ENCODE measurements around the gene COL27A1.

COL27A1 gene

GRCh38 chr9:114168281-114169028, 13.1 kb downstream of the COL27A1 start:
- no peak for DNase-seq (ENCODE audit: low read depth)

- no peak for DNase-seq (ENCODE audit: low read depth)
These were observed 14.0 kb downstream of the COL27A1 start for GRCh38 chr9:114169029-114169951.

- DNase-seq (ENCODE audit: low read depth) = no peak
These were observed 14.8 kb downstream of the COL27A1 start for GRCh38 chr9:114169952-114170770.

GRCh38 chr9:114170771-114171461, 15.6 kb downstream of the COL27A1 start:
- DNase-seq (ENCODE audit: low read depth) = no peak

GRCh38 chr9:114171500-114171899, 16.2 kb downstream of the COL27A1 start:
- no peak for DNase-seq (ENCODE audit: low read depth)

- DNase-seq (ENCODE audit: low read depth) = no peak
These were observed 17.9 kb downstream of the COL27A1 start for GRCh38 chr9:114172981-114173833.

GRCh38 chr9:114174557-114174875, 19.2 kb downstream of the COL27A1 start:
- no peak for DNase-seq (ENCODE audit: low read depth)

GRCh38 chr9:114174876-114175771, 19.8 kb downstream of the COL27A1 start:
- no peak for DNase-seq (ENCODE audit: low read depth)

GRCh38 chr9:114176624-114177291, 21.4 kb downstream of the COL27A1 start:
- DNase-seq (ENCODE audit: low read depth) = no peak

GRCh38 chr9:114177423-114178064, 22.2 kb downstream of the COL27A1 start:
- DNase-seq (ENCODE audit: low read depth) = no peak

GRCh38 chr9:114178076-114178475, 22.7 kb downstream of the COL27A1 start:
- no peak for DNase-seq (ENCODE audit: low read depth)

GRCh38 chr9:114178756-114179450, 23.6 kb downstream of the COL27A1 start:
- no peak for DNase-seq (ENCODE audit: low read depth)

- no peak for DNase-seq (ENCODE audit: low read depth)
These were observed 24.2 kb downstream of the COL27A1 start for GRCh38 chr9:114179516-114179915.

- no peak for DNase-seq (ENCODE audit: low read depth)
These were observed 25.6 kb downstream of the COL27A1 start for GRCh38 chr9:114180696-114181606.

GRCh38 chr9:114181607-114182409, 26.5 kb downstream of the COL27A1 start:
- DNase-seq (ENCODE audit: low read depth) = no peak

- DNase-seq (ENCODE audit: low read depth) = no peak
These were observed 27.7 kb downstream of the COL27A1 start for GRCh38 chr9:114183006-114183405.
